GM21619 (cell line): ENCODE results near the gene CDH26.
"Not testable (repeated sequence)": the region's sequence is repeated elsewhere in the genome, so short reads cannot be mapped to it uniquely, and the experiment has no call there.

Experiments used
- ATAC-seq: cut with Tn5 transposase; IDR thresholded peaks from one replicate; pipeline ENCODE4 v1.9.1; 2021; ENCODE audit not compliant: unreplicated experiment

CDH26 gene

GRCh38 chr20:60041436-60042165 lies 83.4 kb downstream of the CDH26 start:
- not testable (repeated sequence) for ATAC-seq

- ATAC-seq, result no peak
Observed at GRCh38 chr20:60043435-60043834, 85.2 kb downstream of the CDH26 start.

GRCh38 chr20:60046011-60046413 lies 87.8 kb downstream of the CDH26 start:
- no peak for ATAC-seq

GRCh38 chr20:60046436-60046835 lies 88.2 kb downstream of the CDH26 start:
- no peak for ATAC-seq

GRCh38 chr20:60046860-60047259 lies 88.6 kb downstream of the CDH26 start:
- no peak for ATAC-seq

GRCh38 chr20:60048634-60049521 lies 90.7 kb downstream of the CDH26 start:
- no peak for ATAC-seq

- ATAC-seq, result no peak
Observed at GRCh38 chr20:60049601-60050000, 91.4 kb downstream of the CDH26 start.

- ATAC-seq, result no peak
Observed at GRCh38 chr20:60050193-60050947, 92.1 kb downstream of the CDH26 start.

- ATAC-seq, result no peak
Observed at GRCh38 chr20:60051911-60052310, 93.7 kb downstream of the CDH26 start.

GRCh38 chr20:60052322-60052721 lies 94.1 kb downstream of the CDH26 start:
- ATAC-seq, result no peak

- no peak for ATAC-seq
Observed at GRCh38 chr20:60053125-60053817, 95.0 kb downstream of the CDH26 start.

GRCh38 chr20:60053818-60054190 lies 95.6 kb downstream of the CDH26 start:
- ATAC-seq, result no peak

GRCh38 chr20:60054716-60055634 lies 96.8 kb downstream of the CDH26 start:
- no peak for ATAC-seq

GRCh38 chr20:60055740-60056139 lies 97.5 kb downstream of the CDH26 start:
- peak; percentile 48 for ATAC-seq

GRCh38 chr20:60056407-60057122 lies 98.3 kb downstream of the CDH26 start:
- ATAC-seq, result no peak

GRCh38 chr20:60057123-60057865 lies 99.1 kb downstream of the CDH26 start:
- ATAC-seq, result peak; percentile 53

GRCh38 chr20:60057866-60058807 lies 99.9 kb downstream of the CDH26 start:
- no peak for ATAC-seq
